SK-N-SH (cell line): ENCODE measurements around the gene CRTAP. TPM values are rescaled to one million over a fixed set of nuclear protein-coding genes. Genes with fewer than 3 reads are reported as not detected.

Source experiments
- CTCF ChIA-PET: fragments of 300-600, 350-600 bp; formaldehyde crosslinking; extraction: SDS; loops from one replicate; lab custom pipeline; 2021; lab: Yijun Ruan, JAX
- POLR2A ChIA-PET: fragments of 350-600 bp; sonication (Branson Sonifier 250); formaldehyde crosslinking; extraction: SDS; loops from one replicate; lab custom pipeline; 2020; ENCODE audit warnings: antibody characterized with exemption, inconsistent platforms; lab: Yijun Ruan, JAX
- DNase-seq: peaks from one replicate; pipeline ENCODE4 v3.0.0; 2012
- H2AFZ ChIP-seq: fragments of 200-600 bp; sonication (generic); 2 replicates; pipeline ENCODE4 v1.8.1; 2016; ENCODE audit warnings: antibody characterized with exemption, mild to moderate bottlenecking, low read depth
- H3F3A ChIP-seq: fragments of 200-600 bp; sonication (generic); replicated peaks from 2 replicates; pipeline ENCODE3; 2016; ENCODE audit warnings: antibody characterized with exemption, mild to moderate bottlenecking; ENCODE audit not compliant: insufficient read depth
- H3K27ac ChIP-seq, 2 experiments: fragments of 200-500 bp in 1 of 2; fragments of 200-600 bp in 1 of 2; sonication (Bioruptor generic) in 1 of 2; sonication (generic), shearing (Covaris generic) in 1 of 2; 2 replicates each; pipeline versions ENCODE4 v1.5.1 to v1.6.1; 2014 to 2016; ENCODE audit warnings: low read depth in 2 of 2, inconsistent platforms in 1 of 2, low read length in 1 of 2, mild to moderate bottlenecking in 1 of 2, mixed read lengths in 1 of 2
- H3K27me3 ChIP-seq: fragments of 200-600 bp; sonication (generic), shearing (Covaris generic); 2 replicates; pipeline ENCODE4 v1.6.1; 2016; ENCODE audit warnings: mixed run types; ENCODE audit not compliant: insufficient read depth
- H3K36me3 ChIP-seq, 2 experiments: fragments of 200-500 bp in 1 of 2; fragments of 200-600 bp in 1 of 2; sonication (Bioruptor generic) in 1 of 2; sonication (generic) in 1 of 2; replicated peaks in 1 of 2; 2 replicates each; pipeline versions ENCODE3 to v1.5.1; 2014 to 2016; ENCODE audit warnings: low read length in 1 of 2, mild to moderate bottlenecking in 1 of 2; ENCODE audit not compliant: insufficient read depth in 2 of 2, control insufficient read depth in 1 of 2
- H3K4me1 ChIP-seq, 2 experiments: fragments of 200-500 bp in 1 of 2; fragments of 200-600 bp in 1 of 2; sonication (Bioruptor generic) in 1 of 2; sonication (generic), shearing (Covaris generic) in 1 of 2; 2 replicates each; pipeline versions ENCODE4 v1.5.1 to v1.6.1; 2014 to 2016; ENCODE audit warnings: low read depth in 1 of 2, low read length in 1 of 2, mixed run types in 1 of 2; ENCODE audit not compliant: insufficient read depth in 2 of 2, control insufficient read depth in 1 of 2
- H3K4me2 ChIP-seq: fragments of 200-600 bp; sonication (generic), shearing (Covaris generic); 2 replicates; pipeline ENCODE4 v1.6.1; 2017; ENCODE audit warnings: mixed run types
- H3K4me3 ChIP-seq, 2 experiments: fragments of 200-500 bp in 1 of 2; fragments of 200-600 bp in 1 of 2; sonication (Bioruptor generic) in 1 of 2; sonication (generic), shearing (Covaris generic) in 1 of 2; 2 replicates each; pipeline versions ENCODE4 v1.5.1 to v1.8.1; 2014 to 2016; ENCODE audit warnings: low read depth in 2 of 2, inconsistent platforms in 1 of 2, low read length in 1 of 2, mild to moderate bottlenecking in 1 of 2, mixed read lengths in 1 of 2, moderate library complexity in 1 of 2
- H3K79me2 ChIP-seq: fragments of 200-600 bp; sonication (generic); 2 replicates; pipeline ENCODE4 v1.8.1; 2017; ENCODE audit warnings: mild to moderate bottlenecking; ENCODE audit not compliant: insufficient read depth
- H3K9ac ChIP-seq: fragments of 200-600 bp; sonication (generic); 2 replicates; pipeline ENCODE4 v1.6.1; 2017; ENCODE audit warnings: mixed run types
- H3K9me2 ChIP-seq: fragments of 200-600 bp; sonication (generic); 2 replicates; pipeline ENCODE4 v1.6.1; 2017; ENCODE audit warnings: mixed run types
- H3K9me3 ChIP-seq: fragments of 200-600 bp; sonication (generic); 2 replicates; pipeline ENCODE4 v1.6.1; 2017; ENCODE audit warnings: mixed run types, mild to moderate bottlenecking, moderate library complexity
- H4K20me1 ChIP-seq: fragments of 200-600 bp; sonication (generic); 2 replicates; pipeline ENCODE4 v1.6.1; 2017; ENCODE audit warnings: mild to moderate bottlenecking, mixed run types; ENCODE audit not compliant: insufficient read depth
- CHD2 ChIP-seq: fragments of 150-350 bp; IDR thresholded peaks from 2 replicates; pipeline ENCODE4 v1.6.1; 2018; ENCODE audit warnings: low read length; ENCODE audit not compliant: partially characterized antibody
- ELF1 ChIP-seq: IDR thresholded peaks from 2 replicates; pipeline ENCODE4 v1.4.0; 2012
- EP300 ChIP-seq, 2 experiments: IDR thresholded peaks; 2 replicates each; pipeline versions ENCODE4 v1.4.0 to v1.6.1; 2012; ENCODE audit warnings: borderline replicate concordance in 1 of 2, low read depth in 1 of 2, low read length in 1 of 2
- EZH2phosphoT487 ChIP-seq: fragments of 200-600 bp; sonication (generic); IDR thresholded peaks from 2 replicates; pipeline ENCODE4 v1.6.1; 2017; ENCODE audit warnings: low read depth, mixed run types, mild to moderate bottlenecking, antibody characterized with exemption, moderate library complexity, borderline replicate concordance
- FOSL2 ChIP-seq: IDR thresholded peaks from 2 replicates; pipeline ENCODE4 v1.4.0; 2012; ENCODE audit warnings: low read depth, mild to moderate bottlenecking, moderate library complexity, borderline replicate concordance
- FOXJ3 ChIP-seq: sonication (generic); formaldehyde crosslinking; IDR thresholded peaks from 2 replicates; pipeline ENCODE4 v1.5.1; 2020; ENCODE audit warnings: mild to moderate bottlenecking, missing genetic modification reagents
- GABPA ChIP-seq: IDR thresholded peaks from 2 replicates; pipeline ENCODE4 v1.4.0; 2012; ENCODE audit warnings: low read depth, mild to moderate bottlenecking
- JUND ChIP-seq: IDR thresholded peaks from 2 replicates; pipeline ENCODE4 v1.4.0; 2012
- MEF2A ChIP-seq: IDR thresholded peaks from 2 replicates; pipeline ENCODE4 v1.4.0; 2012; ENCODE audit warnings: low read depth, borderline replicate concordance
- MXI1 ChIP-seq: IDR thresholded peaks from 2 replicates; pipeline ENCODE4 v1.6.1; 2012; ENCODE audit warnings: mild to moderate bottlenecking, low read depth, low read length, improper control_type of control experiment
- NRF1 ChIP-seq: IDR thresholded peaks from 2 replicates; pipeline ENCODE4 v1.6.1; 2012; ENCODE audit warnings: low read depth, mild to moderate bottlenecking, low read length
- POLR2AphosphoS5 ChIP-seq: IDR thresholded peaks from 2 replicates; pipeline ENCODE4 v1.6.1; 2012; ENCODE audit warnings: low read depth, low read length
- RFX5 ChIP-seq: IDR thresholded peaks from 2 replicates; pipeline ENCODE4 v1.6.1; 2012; ENCODE audit warnings: mild to moderate bottlenecking, improper control_type of control experiment, low read length
- SMC3 ChIP-seq: IDR thresholded peaks from 2 replicates; pipeline ENCODE4 v1.6.1; 2012; ENCODE audit warnings: low read depth, low read length, improper control_type of control experiment
- TCF12 ChIP-seq: IDR thresholded peaks from 2 replicates; pipeline ENCODE4 v1.4.0; 2012
- TEAD4 ChIP-seq: IDR thresholded peaks from 2 replicates; pipeline ENCODE4 v1.4.0; 2012; ENCODE audit warnings: mild to moderate bottlenecking, borderline replicate concordance; ENCODE audit not compliant: insufficient read depth
- YY1 ChIP-seq: IDR thresholded peaks from 2 replicates; pipeline ENCODE4 v1.4.0; 2012; ENCODE audit warnings: low read depth, mild to moderate bottlenecking
- WGBS: methylation state at CpG from one replicate; pipeline ENCODE4 v1.1.6; 2017; ENCODE audit warnings: low lambda C conversion rate; 5-methylcytosine and 5-hydroxymethylcytosine counted together
- polyA plus RNA-seq, 3 experiments: library from polyadenylated mRNA; depleted of rRNA; stranded (reverse); fragments of >200 nt; gene quantifications; 2 replicates each; pipeline ENCODE4 v1.2.3, GENCODE V29; 2012
- TF ChIP-seq, protein P1 (sequence below): IDR thresholded peaks from 2 replicates; pipeline ENCODE4 v1.6.1; 2012; ENCODE audit warnings: mild to moderate bottlenecking, low read depth, low read length, moderate library complexity
- TF ChIP-seq, protein P2 (sequence below): IDR thresholded peaks from 2 replicates; pipeline ENCODE4 v1.4.0; 2012; ENCODE audit warnings: low read depth, borderline replicate concordance
- TF ChIP-seq, protein P3 (sequence below): fragments of 150-350 bp; IDR thresholded peaks from 2 replicates; pipeline ENCODE4 v1.6.1; 2017; ENCODE audit warnings: antibody characterized with exemption, low read length, low read depth, borderline replicate concordance
- TF ChIP-seq, protein P4 (sequence below): fragments of 200-600 bp; sonication (generic); IDR thresholded peaks from 2 replicates; pipeline ENCODE4 v1.6.1; 2017; ENCODE audit warnings: antibody characterized with exemption, mild to moderate bottlenecking, moderate library complexity

Gene CRTAP
- polyA plus RNA-seq, 1 of the 3 experiments (the other 2 are of a cell fraction): 198 TPM

DNA sequence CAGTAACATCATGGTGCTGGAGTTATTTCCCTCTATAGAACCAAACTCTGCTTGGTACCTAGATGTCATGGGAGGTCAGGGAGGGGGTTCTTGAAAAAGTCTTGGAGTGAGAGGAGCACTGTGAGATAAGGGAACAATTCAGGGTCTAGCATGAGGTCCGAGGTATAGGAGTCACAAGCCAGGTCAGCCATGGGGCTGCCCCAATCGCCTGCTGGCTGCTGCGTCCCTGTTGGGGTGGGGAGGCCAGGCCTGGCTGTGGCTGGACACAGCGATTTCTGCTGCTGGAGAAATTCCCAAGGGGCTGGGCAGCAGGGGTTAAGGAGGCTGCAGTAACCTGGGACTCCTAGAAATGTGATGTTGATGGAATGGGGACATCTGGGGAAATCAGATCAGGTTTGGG lies 59.9 kb downstream of the CRTAP start:
- no peak overlapping the region for H2AFZ ChIP-seq
- H3K9me3 ChIP-seq: no peaks in the 10 kb centered on the region
- no peaks in the 10 kb centered on the region for H3K9me2 ChIP-seq
- no peak overlapping the region for H3K9ac ChIP-seq
- WGBS: 71% methylated on average over 3 of the region's 4 CpGs
- no peaks in the 10 kb centered on the region for H3K27me3 ChIP-seq
- H4K20me1 ChIP-seq: no peaks in the 10 kb centered on the region
- H3F3A ChIP-seq: no peaks in the 10 kb centered on the region
- no peak for DNase-seq
- no peaks in the 10 kb centered on the region for H3K4me1 ChIP-seq
- no peaks in the 10 kb centered on the region for H3K79me2 ChIP-seq
- no peak for TF ChIP-seq NRF1
- TF ChIP-seq, protein P1, sequence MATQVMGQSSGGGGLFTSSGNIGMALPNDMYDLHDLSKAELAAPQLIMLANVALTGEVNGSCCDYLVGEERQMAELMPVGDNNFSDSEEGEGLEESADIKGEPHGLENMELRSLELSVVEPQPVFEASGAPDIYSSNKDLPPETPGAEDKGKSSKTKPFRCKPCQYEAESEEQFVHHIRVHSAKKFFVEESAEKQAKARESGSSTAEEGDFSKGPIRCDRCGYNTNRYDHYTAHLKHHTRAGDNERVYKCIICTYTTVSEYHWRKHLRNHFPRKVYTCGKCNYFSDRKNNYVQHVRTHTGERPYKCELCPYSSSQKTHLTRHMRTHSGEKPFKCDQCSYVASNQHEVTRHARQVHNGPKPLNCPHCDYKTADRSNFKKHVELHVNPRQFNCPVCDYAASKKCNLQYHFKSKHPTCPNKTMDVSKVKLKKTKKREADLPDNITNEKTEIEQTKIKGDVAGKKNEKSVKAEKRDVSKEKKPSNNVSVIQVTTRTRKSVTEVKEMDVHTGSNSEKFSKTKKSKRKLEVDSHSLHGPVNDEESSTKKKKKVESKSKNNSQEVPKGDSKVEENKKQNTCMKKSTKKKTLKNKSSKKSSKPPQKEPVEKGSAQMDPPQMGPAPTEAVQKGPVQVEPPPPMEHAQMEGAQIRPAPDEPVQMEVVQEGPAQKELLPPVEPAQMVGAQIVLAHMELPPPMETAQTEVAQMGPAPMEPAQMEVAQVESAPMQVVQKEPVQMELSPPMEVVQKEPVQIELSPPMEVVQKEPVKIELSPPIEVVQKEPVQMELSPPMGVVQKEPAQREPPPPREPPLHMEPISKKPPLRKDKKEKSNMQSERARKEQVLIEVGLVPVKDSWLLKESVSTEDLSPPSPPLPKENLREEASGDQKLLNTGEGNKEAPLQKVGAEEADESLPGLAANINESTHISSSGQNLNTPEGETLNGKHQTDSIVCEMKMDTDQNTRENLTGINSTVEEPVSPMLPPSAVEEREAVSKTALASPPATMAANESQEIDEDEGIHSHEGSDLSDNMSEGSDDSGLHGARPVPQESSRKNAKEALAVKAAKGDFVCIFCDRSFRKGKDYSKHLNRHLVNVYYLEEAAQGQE: no peak
- no peak for TF ChIP-seq POLR2AphosphoS5
- no peak for TF ChIP-seq JUND
- no peak for TF ChIP-seq MXI1
- TF ChIP-seq GABPA: no peak
- ChIA-PET CTCF (no interaction called here), POLR2A (no interaction called here)
- H3K36me3 ChIP-seq: no peaks in the 10 kb centered on the region
- no peak overlapping the region for H3K4me3 ChIP-seq
- no peak overlapping the region for H3K27ac ChIP-seq
- no peak overlapping the region for H3K4me2 ChIP-seq

DNA sequence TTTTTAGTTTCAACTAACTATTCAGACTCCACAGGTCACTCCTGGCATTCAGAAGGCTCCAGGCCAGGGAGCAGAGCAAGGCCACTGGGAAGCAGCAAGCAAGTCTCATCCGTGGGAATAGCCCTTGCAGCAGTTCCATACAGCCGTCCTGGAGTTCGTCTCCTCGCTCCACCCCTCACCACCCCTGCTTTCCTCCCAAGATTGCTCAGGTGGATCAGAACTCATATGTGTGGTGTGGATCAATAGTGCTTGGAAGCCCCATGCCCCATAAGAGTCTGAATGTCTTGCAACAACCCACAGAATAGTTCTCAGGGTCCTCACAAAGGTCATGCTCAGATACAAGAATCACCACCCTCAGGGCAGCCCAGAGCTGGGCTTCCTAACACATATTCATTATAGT lies 60.3 kb downstream of the CRTAP start:
- Histone ChIP-seq H3K4me1 (no peaks in the 10 kb centered on the region), H3K4me3 (no peak overlapping the region), H3K4me2 (no peak overlapping the region), H4K20me1 (no peaks in the 10 kb centered on the region)
- no CpG with 5 or more reads among the region's 4 CpGs for WGBS
- CTCF ChIA-PET: no interaction called here
- TF ChIP-seq TEAD4 (no peak), TCF12 (no peak), CHD2 (no peak), RFX5 (no peak), FOXJ3 (CRISPR knock-in tag) (no peak), GABPA (no peak), MEF2A (no peak), POLR2AphosphoS5 (no peak), EP300 (IDR thresholded peaks at IDR 0.05; ENCODE audit: borderline replicate concordance in 1 of 2, low read depth in 1 of 2, low read length in 1 of 2) (no peak), EZH2phosphoT487 (no peak), SMC3 (no peak), YY1 (no peak), ELF1 (no peak), FOSL2 (no peak)
- TF ChIP-seq, protein P2, sequence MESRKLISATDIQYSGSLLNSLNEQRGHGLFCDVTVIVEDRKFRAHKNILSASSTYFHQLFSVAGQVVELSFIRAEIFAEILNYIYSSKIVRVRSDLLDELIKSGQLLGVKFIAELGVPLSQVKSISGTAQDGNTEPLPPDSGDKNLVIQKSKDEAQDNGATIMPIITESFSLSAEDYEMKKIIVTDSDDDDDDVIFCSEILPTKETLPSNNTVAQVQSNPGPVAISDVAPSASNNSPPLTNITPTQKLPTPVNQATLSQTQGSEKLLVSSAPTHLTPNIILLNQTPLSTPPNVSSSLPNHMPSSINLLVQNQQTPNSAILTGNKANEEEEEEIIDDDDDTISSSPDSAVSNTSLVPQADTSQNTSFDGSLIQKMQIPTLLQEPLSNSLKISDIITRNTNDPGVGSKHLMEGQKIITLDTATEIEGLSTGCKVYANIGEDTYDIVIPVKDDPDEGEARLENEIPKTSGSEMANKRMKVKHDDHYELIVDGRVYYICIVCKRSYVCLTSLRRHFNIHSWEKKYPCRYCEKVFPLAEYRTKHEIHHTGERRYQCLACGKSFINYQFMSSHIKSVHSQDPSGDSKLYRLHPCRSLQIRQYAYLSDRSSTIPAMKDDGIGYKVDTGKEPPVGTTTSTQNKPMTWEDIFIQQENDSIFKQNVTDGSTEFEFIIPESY: no peak
- TF ChIP-seq, protein P3, sequence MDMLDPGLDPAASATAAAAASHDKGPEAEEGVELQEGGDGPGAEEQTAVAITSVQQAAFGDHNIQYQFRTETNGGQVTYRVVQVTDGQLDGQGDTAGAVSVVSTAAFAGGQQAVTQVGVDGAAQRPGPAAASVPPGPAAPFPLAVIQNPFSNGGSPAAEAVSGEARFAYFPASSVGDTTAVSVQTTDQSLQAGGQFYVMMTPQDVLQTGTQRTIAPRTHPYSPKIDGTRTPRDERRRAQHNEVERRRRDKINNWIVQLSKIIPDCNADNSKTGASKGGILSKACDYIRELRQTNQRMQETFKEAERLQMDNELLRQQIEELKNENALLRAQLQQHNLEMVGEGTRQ: no peak
- TF ChIP-seq, protein P4, sequence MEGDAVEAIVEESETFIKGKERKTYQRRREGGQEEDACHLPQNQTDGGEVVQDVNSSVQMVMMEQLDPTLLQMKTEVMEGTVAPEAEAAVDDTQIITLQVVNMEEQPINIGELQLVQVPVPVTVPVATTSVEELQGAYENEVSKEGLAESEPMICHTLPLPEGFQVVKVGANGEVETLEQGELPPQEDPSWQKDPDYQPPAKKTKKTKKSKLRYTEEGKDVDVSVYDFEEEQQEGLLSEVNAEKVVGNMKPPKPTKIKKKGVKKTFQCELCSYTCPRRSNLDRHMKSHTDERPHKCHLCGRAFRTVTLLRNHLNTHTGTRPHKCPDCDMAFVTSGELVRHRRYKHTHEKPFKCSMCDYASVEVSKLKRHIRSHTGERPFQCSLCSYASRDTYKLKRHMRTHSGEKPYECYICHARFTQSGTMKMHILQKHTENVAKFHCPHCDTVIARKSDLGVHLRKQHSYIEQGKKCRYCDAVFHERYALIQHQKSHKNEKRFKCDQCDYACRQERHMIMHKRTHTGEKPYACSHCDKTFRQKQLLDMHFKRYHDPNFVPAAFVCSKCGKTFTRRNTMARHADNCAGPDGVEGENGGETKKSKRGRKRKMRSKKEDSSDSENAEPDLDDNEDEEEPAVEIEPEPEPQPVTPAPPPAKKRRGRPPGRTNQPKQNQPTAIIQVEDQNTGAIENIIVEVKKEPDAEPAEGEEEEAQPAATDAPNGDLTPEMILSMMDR: no peak
- TF ChIP-seq, all 33 proteins: peak for 0
- no peaks in the 10 kb centered on the region for H3K9me2 ChIP-seq
- no peaks in the 10 kb centered on the region for H3K36me3 ChIP-seq
- no peaks in the 10 kb centered on the region for H3K27me3 ChIP-seq
- 0 out of 2 replicates have a peak, but pooled peaks cover under 1% of the 10 kb centered on the region for H3K9me3 ChIP-seq
- DNase-seq: no peak
- no peak overlapping the region for H3K27ac ChIP-seq
- H3F3A ChIP-seq: no peaks in the 10 kb centered on the region
- H2AFZ ChIP-seq: no peak overlapping the region
- POLR2A ChIA-PET: no interaction called here
- H3K9ac ChIP-seq: no peak overlapping the region
- no peaks in the 10 kb centered on the region for H3K79me2 ChIP-seq
